ENCODE results near the gene FCRL6.
A peak's percentile ranks its signal among the peaks of the same experiment; 100 is the strongest.

FCRL6 gene

GRCh38 chr1:159854116-159854692 is 52.0 kb downstream of the FCRL6 start:
- peak; percentile 29 for DNase-seq (ENCODE audit: low read depth)
- TF ChIP-seq CTCF (IDR thresholded peaks at IDR 0.05; ENCODE audit: low read depth, low read length) (no peak), MYC (IDR thresholded peaks at IDR 0.05; ENCODE audit: low read depth, low read length) (no peak), POLR2A (IDR thresholded peaks at IDR 0.05; ENCODE audit: extremely low read depth, insufficient read length) (no peak), MAX (IDR thresholded peaks at IDR 0.05; ENCODE audit: low read depth, low read length) (no peak)
- peak overlapping the region; percentile 44 for H3K4me3 ChIP-seq (ENCODE audit: low read depth, low read length)

- DNase-seq (ENCODE audit: low read depth): peak; percentile 89
- TF ChIP-seq MYC (IDR thresholded peaks at IDR 0.05; ENCODE audit: low read depth, low read length) (no peak), CTCF (IDR thresholded peaks at IDR 0.05; ENCODE audit: low read depth, low read length) (no peak), POLR2A (IDR thresholded peaks at IDR 0.05; ENCODE audit: extremely low read depth, insufficient read length) (no peak), MAX (IDR thresholded peaks at IDR 0.05; ENCODE audit: low read depth, low read length) (no peak)
- peak overlapping the region; percentile 44 for H3K4me3 ChIP-seq (ENCODE audit: low read depth, low read length)
These were observed 52.6 kb downstream of the FCRL6 start for GRCh38 chr1:159854693-159855192.

GRCh38 chr1:159855709-159856108 is 53.5 kb downstream of the FCRL6 start:
- no peak for TF ChIP-seq CTCF (IDR thresholded peaks at IDR 0.05; ENCODE audit: low read depth, low read length)
- TF ChIP-seq MAX (IDR thresholded peaks at IDR 0.05; ENCODE audit: low read depth, low read length): no peak
- no peak for TF ChIP-seq MYC (IDR thresholded peaks at IDR 0.05; ENCODE audit: low read depth, low read length)
- TF ChIP-seq POLR2A (IDR thresholded peaks at IDR 0.05; ENCODE audit: extremely low read depth, insufficient read length): no peak
- H3K4me3 ChIP-seq (ENCODE audit: low read depth, low read length): no peak overlapping the region
- DNase-seq (ENCODE audit: low read depth): no peak

- DNase-seq (ENCODE audit: low read depth): no peak
These were observed 54.4 kb downstream of the FCRL6 start for GRCh38 chr1:159856576-159856975.

GRCh38 chr1:159857889-159858288 is 55.7 kb downstream of the FCRL6 start:
- no peak for TF ChIP-seq MAX (IDR thresholded peaks at IDR 0.05; ENCODE audit: low read depth, low read length)
- TF ChIP-seq CTCF (IDR thresholded peaks at IDR 0.05; ENCODE audit: low read depth, low read length): no peak
- TF ChIP-seq MYC (IDR thresholded peaks at IDR 0.05; ENCODE audit: low read depth, low read length): no peak
- no peak for TF ChIP-seq POLR2A (IDR thresholded peaks at IDR 0.05; ENCODE audit: extremely low read depth, insufficient read length)
- DNase-seq (ENCODE audit: low read depth): no peak
- no peak overlapping the region for H3K4me3 ChIP-seq (ENCODE audit: low read depth, low read length)

More at GRCh38 chr1:159856576-159856975, 54.4 kb downstream of the FCRL6 start:
- TF ChIP-seq POLR2A (IDR thresholded peaks at IDR 0.05; ENCODE audit: extremely low read depth, insufficient read length): no peak
- no peak for TF ChIP-seq MAX (IDR thresholded peaks at IDR 0.05; ENCODE audit: low read depth, low read length)
- no peak for TF ChIP-seq CTCF (IDR thresholded peaks at IDR 0.05; ENCODE audit: low read depth, low read length)
- TF ChIP-seq MYC (IDR thresholded peaks at IDR 0.05; ENCODE audit: low read depth, low read length): no peak
- H3K4me3 ChIP-seq (ENCODE audit: low read depth, low read length): no peak overlapping the region

All from NB4 (cell line).